Globus pallidus (tissue), 1 donor: ENCODE data around the gene SGMS1.
"Not testable (repeated sequence)": the region's sequence is repeated elsewhere in the genome, so short reads cannot be mapped to it uniquely, and the experiment has no call there.

ENCODE experiments used
- DNase-seq: peaks from one replicate; pipeline ENCODE4 v3.0.0-alpha.2; 2015; ENCODE audit warnings: low spot score

Gene SGMS1

DNA sequence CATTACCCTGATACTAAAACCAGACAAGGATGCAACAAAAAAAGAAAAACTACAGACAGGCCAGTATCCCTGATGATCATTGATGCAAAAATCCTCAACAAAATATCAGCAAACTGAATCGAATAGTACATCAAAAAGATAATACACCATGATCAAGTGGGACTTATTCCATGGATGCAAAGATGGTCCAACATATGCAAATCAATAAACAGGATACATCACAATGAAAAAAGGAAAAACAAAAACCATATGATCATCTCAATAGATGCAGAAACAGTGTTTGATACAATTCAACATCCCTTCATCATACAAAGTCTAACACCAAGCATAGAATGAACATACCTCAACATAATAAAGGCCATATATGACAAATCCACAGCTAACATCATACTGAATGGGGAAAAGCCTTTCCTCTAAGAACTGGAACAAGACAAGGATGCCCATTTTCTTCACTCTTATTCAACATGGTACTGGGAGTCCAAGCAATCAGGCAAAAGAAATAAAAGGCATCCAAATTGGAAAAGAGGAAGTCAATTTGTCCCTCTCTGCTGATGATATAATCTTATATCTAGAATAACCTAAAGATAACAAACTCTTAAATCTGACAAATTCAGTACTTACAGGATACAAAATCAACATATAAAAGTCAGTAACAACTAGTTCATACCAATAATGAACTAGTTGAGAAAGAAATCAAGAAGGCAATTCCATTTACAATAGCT, 323.6 kb downstream of the SGMS1 start:
- no peak for DNase-seq

DNA sequence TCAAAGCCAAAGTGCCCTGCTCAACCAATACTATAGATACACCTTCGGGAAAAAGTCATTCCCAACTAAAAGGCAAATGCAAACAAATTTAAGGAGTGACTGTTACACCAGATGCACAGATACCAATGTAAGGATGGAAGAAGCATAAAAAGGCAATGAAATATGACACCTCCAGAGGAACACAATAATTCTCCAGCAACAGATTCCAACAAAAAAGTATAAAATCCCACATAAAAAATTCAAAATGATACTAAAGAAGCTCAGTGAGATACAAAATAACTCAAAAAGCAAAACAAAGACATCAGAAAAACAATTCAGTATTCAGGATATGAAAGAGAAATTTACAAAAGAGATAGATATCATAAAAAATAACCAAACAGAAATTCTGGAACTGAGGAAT, 328.4 kb downstream of the SGMS1 start:
- DNase-seq, result no peak

DNA sequence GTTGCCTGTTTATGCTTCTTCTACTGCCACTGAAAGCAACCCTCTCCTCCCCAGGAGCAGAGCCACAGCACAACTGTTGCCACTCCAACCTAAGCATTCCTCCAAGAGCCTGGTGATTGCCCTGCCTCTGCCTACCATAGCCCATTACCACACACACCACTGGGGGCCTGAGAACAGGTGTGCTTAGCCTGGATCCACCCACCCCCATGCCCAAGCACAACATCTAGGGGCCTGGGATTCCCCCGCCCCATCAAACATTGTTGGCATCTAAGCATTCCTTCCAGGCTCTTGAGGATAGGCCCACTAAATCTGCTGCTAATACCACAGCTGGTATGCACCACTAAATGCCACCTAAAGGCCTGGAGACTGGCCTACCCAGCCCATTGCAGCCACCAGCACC, 329.2 kb downstream of the SGMS1 start:
- DNase-seq, result no peak

DNA sequence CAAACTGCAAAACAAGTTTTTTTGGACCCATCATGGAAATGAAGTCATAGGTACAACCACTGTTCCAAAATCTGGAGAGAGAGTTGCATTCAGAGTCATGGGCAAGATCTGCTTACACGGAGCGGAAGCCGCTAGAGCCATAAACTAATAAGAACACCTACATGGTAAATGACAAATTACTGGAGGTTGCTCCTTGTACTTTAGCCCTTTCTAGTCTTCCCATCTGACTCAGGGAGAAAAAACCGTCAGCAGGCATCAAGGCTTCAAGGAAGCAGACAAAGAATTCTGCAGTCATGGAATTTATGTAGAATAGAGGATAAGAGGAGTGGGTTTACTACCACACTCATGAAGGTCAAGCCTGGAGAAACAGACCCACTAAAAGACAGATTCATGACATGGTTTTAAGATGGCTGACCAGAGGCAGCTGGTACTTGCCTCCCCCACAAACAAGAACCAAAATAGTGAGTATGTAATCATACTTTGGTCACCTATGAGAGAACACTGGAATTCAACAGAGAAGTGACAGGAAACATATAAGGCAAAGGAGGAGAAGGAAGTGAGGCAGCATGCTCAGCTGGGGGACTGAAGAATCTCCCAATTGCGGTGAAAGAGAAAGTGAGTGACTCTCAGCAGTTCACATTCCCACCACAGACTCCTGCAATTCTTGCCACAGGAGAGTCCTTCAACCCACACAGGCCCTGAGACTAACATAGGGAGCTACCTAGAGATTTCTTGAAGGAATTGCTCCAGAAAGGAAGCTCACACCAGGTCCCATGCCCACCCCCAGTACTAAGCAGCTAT, 330.0 kb downstream of the SGMS1 start:
- no peak for DNase-seq

DNA sequence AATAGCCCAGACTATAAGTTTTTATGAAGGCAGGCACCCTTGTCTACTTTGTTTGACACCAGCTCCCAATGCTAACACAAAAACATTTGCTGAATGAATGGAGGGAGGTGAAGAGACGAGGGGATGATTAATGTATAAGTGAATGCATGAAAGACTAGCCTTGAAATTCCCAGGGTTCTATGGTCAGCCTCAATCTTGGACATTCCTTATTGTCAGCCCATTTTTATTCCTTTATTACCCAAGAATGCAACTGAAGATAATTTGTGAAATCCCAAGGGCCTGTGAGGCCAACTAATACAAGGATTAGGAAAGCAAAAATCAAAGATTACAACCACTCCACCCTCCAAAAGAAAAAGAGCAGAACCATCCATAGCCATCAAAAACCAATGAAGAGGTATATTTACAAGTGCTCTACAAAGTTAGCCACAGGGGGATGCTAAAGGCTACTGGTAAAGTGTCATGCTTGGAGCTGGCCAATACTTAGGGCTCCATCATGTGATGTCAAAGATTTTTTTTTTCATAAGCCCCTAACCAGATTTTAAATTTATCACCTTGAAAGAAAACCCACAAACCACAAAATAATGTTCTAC, 332.4 kb downstream of the SGMS1 start:
- DNase-seq, result peak; percentile 36

DNA sequence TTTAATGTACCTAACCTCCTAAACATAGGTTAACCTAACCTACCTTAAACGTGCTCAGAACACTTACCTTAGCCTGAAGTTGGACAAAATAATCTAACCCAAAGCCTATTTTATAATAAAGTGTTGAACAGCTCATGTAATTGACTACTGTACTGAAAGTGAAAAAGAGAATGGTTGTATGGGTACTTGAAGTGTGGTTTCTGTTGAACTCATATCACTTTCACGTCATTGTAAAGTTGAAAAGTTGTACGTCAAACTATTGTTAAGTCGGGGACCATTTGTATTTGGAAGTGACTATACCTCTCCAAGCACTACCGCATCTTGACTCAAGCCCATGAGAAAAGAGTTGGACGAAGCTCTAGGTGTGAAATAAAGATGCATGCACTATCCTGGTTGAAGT, 334.6 kb downstream of the SGMS1 start:
- DNase-seq, result no peak

DNA sequence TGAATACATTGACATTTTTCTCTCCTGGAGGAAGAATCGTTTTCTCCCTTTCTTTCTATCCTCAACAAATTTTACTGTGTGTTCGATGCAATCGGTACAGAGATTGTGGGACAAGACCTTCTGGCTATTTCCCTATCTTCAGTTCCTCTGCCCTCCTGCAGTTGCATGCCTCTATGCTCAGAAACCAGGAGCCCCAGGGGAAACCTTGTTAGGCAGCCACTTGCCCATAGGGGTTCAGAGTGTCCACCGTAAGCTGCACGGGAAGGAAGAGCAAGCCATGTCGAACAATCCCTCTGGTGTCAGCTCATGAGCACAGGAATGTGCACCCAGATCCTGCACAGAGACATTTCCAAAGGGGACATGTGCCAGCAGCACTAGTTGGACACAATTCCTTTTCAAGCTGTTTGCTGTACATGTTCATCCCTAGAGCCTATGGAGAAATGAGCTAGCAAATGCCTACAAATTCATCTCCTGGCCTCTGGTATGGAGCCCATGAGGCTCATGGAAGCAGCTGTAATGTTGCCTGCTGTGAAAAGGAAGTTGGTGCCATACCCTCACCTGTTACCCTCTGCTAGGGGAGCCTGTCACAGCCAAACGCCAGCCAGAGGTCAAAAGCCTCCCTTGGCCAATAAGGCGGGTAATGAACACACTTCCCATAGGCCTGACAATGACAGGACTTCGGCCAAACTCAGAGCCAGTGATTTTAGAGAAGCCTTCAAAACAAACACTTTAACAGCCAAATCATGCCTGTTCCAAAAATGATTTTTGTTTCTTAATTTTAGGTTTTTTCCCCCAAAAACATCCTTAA, 336.6 kb downstream of the SGMS1 start:
- DNase-seq, result no peak

DNA sequence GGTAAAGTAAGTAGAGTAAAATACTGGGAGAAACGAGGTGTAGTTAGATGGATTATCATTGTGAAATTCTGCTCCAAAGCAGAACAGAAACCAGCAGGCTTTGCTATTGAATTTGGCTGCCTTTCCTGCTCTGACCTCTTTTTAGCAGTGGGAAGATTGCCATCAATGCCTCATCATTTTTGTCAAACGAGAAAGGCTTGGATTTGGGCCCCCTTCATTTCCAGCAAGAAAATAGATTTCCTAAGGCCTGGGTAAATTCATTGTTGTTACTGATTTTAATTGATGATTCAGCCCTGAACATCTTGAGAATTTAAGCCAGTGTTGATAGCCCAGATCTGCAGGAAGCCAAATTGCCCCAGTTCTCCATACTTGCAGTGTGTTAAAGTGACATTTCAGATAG, 337.2 kb downstream of the SGMS1 start:
- no peak for DNase-seq

DNA sequence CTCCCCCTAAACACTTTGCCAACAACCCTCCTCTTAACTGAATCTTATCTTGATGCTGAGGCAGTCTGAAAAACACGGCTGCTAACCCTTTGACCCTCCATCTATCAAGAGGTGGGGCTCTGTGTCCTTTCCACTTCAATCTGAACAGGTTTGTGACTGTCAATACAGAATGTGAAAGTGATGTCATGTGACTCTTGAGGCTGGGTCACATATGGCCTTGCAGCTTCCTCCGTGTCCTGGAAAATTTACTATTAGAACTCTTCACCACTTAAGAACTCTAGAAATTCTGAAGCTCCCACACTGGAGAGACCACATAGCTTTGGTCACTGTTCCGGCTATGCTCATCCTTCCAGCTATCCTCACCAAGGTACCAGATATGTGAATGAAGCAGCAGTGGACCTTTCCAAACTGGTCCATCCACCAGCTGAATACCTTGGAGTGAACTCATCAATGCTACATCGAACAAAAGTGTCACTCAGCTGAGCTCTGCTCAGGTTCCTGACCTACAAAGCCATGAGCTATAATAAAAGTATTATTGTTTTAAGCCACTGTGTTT, 341.7 kb downstream of the SGMS1 start:
- DNase-seq, result no peak

DNA sequence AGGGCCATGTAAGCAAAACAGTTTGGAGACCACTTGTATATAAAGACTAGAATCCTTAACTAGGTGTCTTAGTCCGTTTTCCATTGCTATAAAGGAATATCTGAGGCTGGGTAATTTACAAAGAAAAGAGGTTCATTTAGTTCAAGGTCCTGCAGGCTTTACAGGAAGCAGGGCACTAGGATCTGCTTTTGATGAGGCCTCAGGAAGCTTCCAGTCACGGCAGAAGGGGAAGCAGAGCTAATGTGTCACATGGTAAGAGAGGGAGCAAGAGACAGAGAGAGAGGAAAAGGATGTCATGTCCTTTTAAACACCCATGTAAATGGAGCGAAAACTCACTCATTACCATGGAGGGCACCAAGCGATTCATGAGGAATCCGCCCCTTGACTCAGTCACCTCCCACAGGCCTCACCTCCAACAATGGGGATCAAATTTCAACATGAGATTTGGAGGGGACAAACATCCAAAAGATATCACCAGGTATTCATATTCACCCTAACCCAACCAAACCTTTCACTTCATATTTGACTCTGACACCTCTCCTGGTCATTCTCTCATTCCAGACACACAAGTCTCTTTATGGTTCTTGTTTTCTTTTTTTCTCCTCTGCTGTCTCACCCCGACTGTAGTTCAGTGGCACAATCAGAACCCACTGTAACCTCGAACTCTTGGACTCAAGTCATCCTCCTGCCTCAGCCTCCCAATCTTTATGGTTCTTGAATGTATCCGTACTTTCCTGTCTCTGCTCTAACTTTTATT, 342.4 kb downstream of the SGMS1 start:
- no peak for DNase-seq

DNA sequence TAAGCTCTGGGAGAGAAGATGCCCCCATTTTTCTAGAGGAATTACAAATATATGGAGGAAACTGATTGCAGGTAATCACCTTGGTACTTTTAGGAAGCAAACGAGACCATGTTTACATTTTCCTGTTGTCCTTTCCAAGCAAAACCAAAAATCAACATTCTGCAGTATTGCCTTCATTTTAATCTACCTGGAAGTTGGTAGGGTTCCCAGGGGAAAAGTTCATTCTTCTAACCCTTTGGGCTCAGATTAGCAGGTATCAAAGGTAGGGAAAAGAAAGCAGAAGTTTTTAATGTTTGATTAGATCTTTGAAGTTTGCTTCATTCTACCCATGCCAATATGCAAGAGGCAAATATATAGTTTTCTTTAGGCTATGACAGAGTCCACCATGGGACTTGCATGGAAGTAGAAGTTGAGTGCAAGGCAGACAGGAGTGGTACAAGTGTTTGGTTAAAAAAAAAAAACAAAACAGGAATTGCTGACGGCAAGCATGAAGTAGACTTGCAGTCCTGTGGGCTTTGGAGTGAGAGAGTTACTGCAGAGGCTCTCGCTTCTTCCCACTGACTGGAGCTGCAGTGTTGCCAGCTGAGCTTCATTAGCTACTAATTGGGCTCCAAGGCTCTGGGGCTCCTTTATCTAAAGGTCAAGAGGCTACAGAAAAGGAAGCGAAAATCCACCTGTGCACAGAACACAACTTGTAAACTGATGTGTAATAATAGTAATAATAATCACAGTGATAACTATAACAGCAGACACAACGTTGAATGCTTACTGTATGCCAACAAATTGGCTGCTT, 343.5 kb downstream of the SGMS1 start:
- no peak for DNase-seq

DNA sequence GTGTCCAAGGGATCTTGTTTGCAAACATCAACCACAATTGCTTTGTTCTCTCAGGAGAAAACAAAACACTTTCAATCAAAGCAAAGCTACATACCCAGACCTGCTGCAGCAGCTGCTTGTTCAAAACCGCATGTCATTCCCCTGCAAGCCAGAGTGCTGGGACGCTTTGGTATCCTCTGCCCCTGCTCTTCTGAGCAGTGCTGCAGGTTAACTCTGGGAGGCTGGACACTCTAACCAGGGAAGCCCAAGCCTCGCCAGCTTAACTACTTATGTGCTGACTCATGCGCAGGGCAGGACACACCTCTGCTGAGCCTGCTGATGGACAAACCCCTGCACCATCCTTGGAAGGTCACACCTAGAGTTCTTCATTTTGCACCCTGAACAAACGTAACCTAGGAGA, 344.3 kb downstream of the SGMS1 start:
- no peak for DNase-seq

DNA sequence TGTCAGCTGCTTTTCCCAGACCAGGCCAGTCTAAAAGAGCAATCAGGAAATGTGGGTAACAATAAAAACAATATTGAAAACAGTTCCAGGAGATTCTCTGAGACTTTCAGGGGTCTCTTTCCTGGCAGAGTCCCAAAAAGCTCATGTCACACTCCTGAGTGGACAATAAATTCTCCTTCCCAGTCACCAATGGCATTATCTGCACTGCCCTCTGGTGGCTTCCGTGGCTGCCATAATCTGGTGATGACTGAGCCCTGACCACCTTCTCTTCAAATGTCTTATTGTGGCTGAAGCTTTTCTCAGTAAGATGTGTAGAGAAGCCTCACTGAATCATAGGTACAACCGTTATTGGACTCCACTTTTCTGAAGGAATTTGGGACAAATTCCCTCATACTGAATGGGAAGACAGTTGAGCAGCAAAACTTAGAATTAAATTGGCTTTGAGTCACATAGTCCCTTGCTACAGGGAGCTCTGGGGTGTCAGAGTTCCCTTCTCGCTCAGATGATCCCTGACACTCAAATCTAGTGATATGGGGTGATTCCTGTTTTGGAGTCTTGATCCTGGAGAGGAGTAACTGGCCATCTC, 348.0 kb downstream of the SGMS1 start:
- DNase-seq, result peak; percentile 40

DNA sequence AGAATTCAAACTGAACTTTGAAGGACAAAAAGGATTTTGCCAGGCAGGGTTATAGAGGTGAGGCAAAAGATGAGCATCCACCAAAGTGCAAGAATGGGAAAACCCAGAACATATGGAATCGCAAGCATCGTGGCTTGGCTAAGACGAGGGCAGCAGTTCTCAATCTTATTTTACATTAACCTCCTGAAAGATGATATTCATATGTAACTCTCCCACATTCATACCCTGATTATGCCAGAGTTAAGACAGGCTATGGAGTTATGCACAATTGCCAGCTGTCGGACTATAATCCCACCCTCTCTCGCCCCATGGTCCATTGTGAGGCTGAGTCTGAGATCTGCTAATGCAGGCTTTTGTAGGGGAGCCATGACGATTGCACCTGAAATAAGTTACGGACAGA, 351.2 kb downstream of the SGMS1 start:
- DNase-seq, result no peak

DNA sequence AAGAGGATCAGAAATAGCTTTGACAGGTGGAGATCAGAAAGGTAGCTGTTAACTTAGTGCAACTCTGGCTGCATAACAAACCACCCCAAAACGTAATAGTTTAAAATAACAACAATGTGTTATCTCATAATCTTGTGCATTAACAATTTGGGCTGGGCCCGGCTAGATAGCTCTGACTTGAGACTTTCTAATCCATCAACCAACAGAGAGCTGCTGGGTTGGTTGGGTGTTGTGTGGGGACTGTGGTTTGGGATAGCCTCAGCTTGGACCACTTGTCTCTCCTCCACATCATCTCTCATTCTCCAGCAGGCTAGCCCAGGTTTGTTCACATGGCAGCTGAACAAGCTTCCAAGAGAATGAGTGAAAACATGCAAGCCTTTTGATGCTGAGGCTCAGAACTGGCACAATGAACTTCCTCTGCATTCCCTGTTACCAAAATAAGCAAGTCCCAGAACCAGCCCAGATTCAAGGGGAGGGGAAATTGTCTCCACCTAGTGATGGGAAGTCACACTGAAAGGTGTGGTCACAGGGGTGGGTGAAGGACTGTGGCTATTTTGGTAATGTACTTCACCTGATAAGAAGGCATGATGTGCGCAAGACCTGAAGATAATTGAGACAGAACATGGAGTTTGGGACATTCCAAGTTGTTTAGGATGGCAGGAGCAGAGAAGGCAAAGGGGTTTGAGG, 352.0 kb downstream of the SGMS1 start:
- DNase-seq, result no peak

DNA sequence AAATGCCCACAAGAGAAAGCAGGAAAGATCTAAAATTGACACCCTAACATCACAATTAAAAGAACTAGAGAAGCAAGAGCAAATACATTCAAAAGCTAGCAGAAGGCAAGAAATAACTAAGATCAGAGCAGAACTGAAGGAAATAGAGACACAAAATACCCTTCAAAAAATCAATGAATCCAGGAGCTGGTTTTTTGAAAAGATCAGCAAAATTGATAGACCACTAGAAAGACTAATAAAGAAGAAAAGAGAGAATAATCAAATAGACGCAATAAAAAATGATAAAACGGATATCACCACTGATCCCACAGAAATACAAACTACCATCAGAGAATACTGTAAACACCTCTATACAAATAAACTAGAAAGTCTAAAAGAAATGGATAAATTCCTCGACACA, 355.9 kb downstream of the SGMS1 start:
- DNase-seq, result not testable (repeated sequence)

DNA sequence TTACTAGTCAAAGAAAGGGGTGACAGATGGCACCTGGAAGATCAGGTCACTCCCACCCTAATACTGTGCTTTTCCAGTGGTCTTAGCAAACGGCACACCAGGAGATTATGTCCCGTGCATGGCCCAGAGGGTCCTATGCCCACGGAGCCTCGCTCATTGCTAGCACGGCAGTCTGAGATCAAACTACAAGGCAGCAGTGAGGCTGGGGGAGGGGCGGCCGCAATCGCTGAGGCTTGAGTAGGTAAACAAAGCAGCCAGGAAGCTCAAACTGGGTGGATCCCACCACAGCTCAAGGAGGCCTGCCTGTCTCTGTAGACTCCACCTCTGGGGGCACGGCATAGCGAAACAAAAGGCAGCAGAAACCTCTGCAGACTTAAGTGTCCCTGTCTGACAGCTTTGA, 361.1 kb downstream of the SGMS1 start:
- not testable (repeated sequence) for DNase-seq

DNA sequence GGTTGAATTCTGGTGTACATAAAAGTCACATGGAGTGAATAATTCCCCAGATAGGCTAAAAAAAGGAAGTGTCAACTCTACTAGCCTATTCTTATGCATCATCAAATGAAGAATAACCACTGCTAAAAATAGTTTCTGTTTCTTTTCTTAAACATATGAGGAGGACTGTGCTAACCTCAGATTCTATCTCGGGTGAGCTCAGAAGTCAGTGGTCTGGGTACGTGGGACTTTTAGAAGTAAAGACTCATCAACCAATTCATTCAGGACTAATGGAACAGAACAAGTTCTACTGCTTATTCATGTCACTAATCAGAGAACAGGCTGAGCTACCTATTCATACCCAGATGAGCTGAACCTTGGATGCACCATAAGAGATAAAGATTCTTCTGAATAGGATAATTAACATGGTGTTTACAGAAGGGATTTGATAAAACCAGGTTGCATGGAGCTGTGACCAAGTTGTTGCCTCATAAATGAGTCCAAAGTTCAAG, 362.9 kb downstream of the SGMS1 start:
- no peak for DNase-seq
